Lung (tissue), 12 donors: Measurements from ENCODE around the gene TTC13. TPM values are rescaled to one million over a fixed set of nuclear protein-coding genes. Genes with fewer than 3 reads are reported as not detected.

Source experiments
- ATAC-seq: fragments of 200-7000 bp; cut with Tn5 transposase; one replicate; pipeline ENCODE4 v1.9.1; 2020; ENCODE audit warnings: moderate number of reproducible peaks; ENCODE audit not compliant: insufficient read depth, low FRiP score
- DNase-seq, 3 donors: peaks; one replicate each; pipeline ENCODE4 v3.0.0-alpha.2; 2013 to 2017
- H3K27ac ChIP-seq, 2 donors: one replicate each; pipeline ENCODE4 v1.5.1; 2013; ENCODE audit warnings: mild to moderate bottlenecking in 2 of 2, moderate library complexity in 2 of 2, control low read depth in 1 of 2, inconsistent platforms in 1 of 2, low read depth in 1 of 2, low read length in 1 of 2
- H3K27me3 ChIP-seq, 3 donors: one replicate each; pipeline ENCODE4 v1.5.1; 2013; ENCODE audit warnings: low read length in 2 of 3; ENCODE audit not compliant: control insufficient read depth in 3 of 3, insufficient read depth in 3 of 3
- H3K36me3 ChIP-seq, 4 donors: one replicate each; pipeline ENCODE4 v1.5.1; 2013; ENCODE audit warnings: low read length in 4 of 4, mild to moderate bottlenecking in 1 of 4, moderate library complexity in 1 of 4; ENCODE audit not compliant: control insufficient read depth in 4 of 4, insufficient read depth in 4 of 4
- H3K4me1 ChIP-seq, 5 donors: one replicate each; pipeline ENCODE4 v1.5.1; 2013; ENCODE audit warnings: low read length in 5 of 5, mild to moderate bottlenecking in 2 of 5, moderate library complexity in 1 of 5; ENCODE audit not compliant: control insufficient read depth in 5 of 5, insufficient read depth in 5 of 5
- H3K4me3 ChIP-seq: one replicate; pipeline ENCODE4 v1.5.1; 2013; ENCODE audit warnings: mild to moderate bottlenecking, control low read depth, moderate library complexity
- H3K9ac ChIP-seq, 2 donors: one replicate each; pipeline ENCODE4 v1.5.1; 2013; ENCODE audit warnings: low read length in 2 of 2, control low read depth in 1 of 2; ENCODE audit not compliant: insufficient read depth in 1 of 2
- H3K9me3 ChIP-seq, 4 donors: one replicate each; pipeline ENCODE4 v1.5.1; 2013; ENCODE audit warnings: low read length in 3 of 4, mild to moderate bottlenecking in 1 of 4, moderate library complexity in 1 of 4; ENCODE audit not compliant: control insufficient read depth in 4 of 4, insufficient read depth in 3 of 4
- CTCF ChIP-seq: IDR thresholded peaks from 2 replicates; pipeline ENCODE4 v1.5.1; 2012; ENCODE audit warnings: mild to moderate bottlenecking; ENCODE audit errors: control extremely low read depth, extremely low read depth
- WGBS, 2 donors: extraction: QIAGEN DNeasy Blood & Tissue Kit; methylation state at CpG; one replicate each; pipeline ENCODE4 v1.1.7; 2013; 5-methylcytosine and 5-hydroxymethylcytosine counted together
- polyA plus RNA-seq, 2 donors: library from polyadenylated mRNA; stranded (reverse); fragments of 200-250 nt; gene quantifications; one replicate each; pipeline ENCODE4 v1.2.1, GENCODE V29; 2013
- total RNA-seq, 2 donors: library from RNA; depleted of rRNA in 1 of 2; stranded (reverse); fragments of >200 nt in 1 of 2; gene quantifications; one replicate each; pipeline ENCODE4 v1.2.1, GENCODE V29; 2014 to 2021
- donor health status: control.
- donor health status: control.
- donor health status: Bipolar disorder and iron deficiency.
- donor health status: healthy.
- donor health status: DM: yes; HTN: yes; CAD: no.

The TTC13 gene
- total and polyA plus RNA-seq, 4 donors: 7.9 to 24.5 (median 17.4) TPM

GRCh38 chr1:231019711-231020110 lies 41.0 kb upstream of the TTC13 start:
- no peak for DNase-seq
- Histone ChIP-seq H3K27ac (peak overlapping the region in 1 of 2 donors; percentile 54), H3K4me1 (peaks cover 0 to 18% (median 5%) of the 10 kb centered on the region in 5 donors), H3K27me3 (no peaks in the 10 kb centered on the region), H3K9me3 (peaks cover 0 to 1% (median 0%) of the 10 kb centered on the region in 4 donors), H3K4me3 (no peak overlapping the region), H3K9ac (no peak overlapping the region), H3K36me3 (peaks cover 0 to 9% (median 6%) of the 10 kb centered on the region in 4 donors)
- TF ChIP-seq CTCF: no peak
- no peak for ATAC-seq
- 88 to 94% methylated on average over 14 of the region's 14 CpGs for WGBS, 2 donors

- H3K27ac ChIP-seq: no peak overlapping the region
- peaks cover 0 to 1% (median 0%) of the 10 kb centered on the region in 4 donors for H3K9me3 ChIP-seq
- H3K4me1 ChIP-seq: peaks cover 0 to 14% (median 5%) of the 10 kb centered on the region in 5 donors
- H3K9ac ChIP-seq: no peak overlapping the region
- DNase-seq: no peak
- no peak overlapping the region for H3K4me3 ChIP-seq
- WGBS, 2 donors: 90% methylated on average over 5 of the region's 5 CpGs
- TF ChIP-seq CTCF: no peak
- ATAC-seq: no peak
- H3K27me3 ChIP-seq: no peaks in the 10 kb centered on the region
- peaks cover 0 to 9% (median 6%) of the 10 kb centered on the region in 4 donors for H3K36me3 ChIP-seq
These were observed 38.3 kb upstream of the TTC13 start for GRCh38 chr1:231016966-231017365.

GRCh38 chr1:231016234-231016633 lies 37.6 kb upstream of the TTC13 start:
- Histone ChIP-seq H3K4me1 (peaks cover 0 to 11% (median 5%) of the 10 kb centered on the region in 5 donors), H3K27ac (no peak overlapping the region), H3K9ac (no peak overlapping the region), H3K9me3 (peaks cover 0 to 3% (median under 1%) of the 10 kb centered on the region in 4 donors), H3K27me3 (no peaks in the 10 kb centered on the region), H3K4me3 (no peak overlapping the region), H3K36me3 (peaks cover 0 to 12% (median 9%) of the 10 kb centered on the region in 4 donors)
- 95 to 97% methylated on average over 6 of the region's 6 CpGs for WGBS, 2 donors
- DNase-seq: no peak
- ATAC-seq: no peak
- no peak for TF ChIP-seq CTCF

GRCh38 chr1:231013391-231014015 lies 34.8 kb upstream of the TTC13 start:
- Histone ChIP-seq H3K4me3 (no peak overlapping the region), H3K27ac (no peak overlapping the region), H3K9me3 (peaks cover 0 to 2% (median under 1%) of the 10 kb centered on the region in 4 donors), H3K4me1 (no peaks in the 10 kb centered on the region), H3K9ac (no peak overlapping the region), H3K27me3 (no peaks in the 10 kb centered on the region), H3K36me3 (peaks cover 0 to 14% (median 6%) of the 10 kb centered on the region in 4 donors)
- DNase-seq: no peak
- ATAC-seq: no peak
- no peak for TF ChIP-seq CTCF
- WGBS, 2 donors: 75 to 84% methylated on average over 3 of the region's 3 CpGs
